ENCODE measurements around the gene RIMS1. TPM values are rescaled to one million over a fixed set of nuclear protein-coding genes. Genes with fewer than 3 reads are reported as not detected.
"Not testable (repeated sequence)": the region's sequence is repeated elsewhere in the genome, so short reads cannot be mapped to it uniquely, and the experiment has no call there.

The RIMS1 gene
- total RNA-seq, 1 donor from 2014 or later: 0.91 TPM

- no peak for DNase-seq
- intact Hi-C loops (cut with DNase I): no loop called here
- no peak for ATAC-seq (ENCODE audit: poor library complexity)
Measured at GRCh38 chr6:71933881-71934280, 47.5 kb downstream of the RIMS1 start.

GRCh38 chr6:71965404-71965803, 79.1 kb downstream of the RIMS1 start:
- DNase-seq (no peak), ATAC-seq (ENCODE audit: poor library complexity) (no peak)
- intact Hi-C loops (cut with DNase I): no loop called here

GRCh38 chr6:71967436-71967835, 81.1 kb downstream of the RIMS1 start:
- DNase-seq (no peak), ATAC-seq (ENCODE audit: poor library complexity) (no peak)
- intact Hi-C loops (cut with DNase I): no loop called here

- ATAC-seq (ENCODE audit: poor library complexity): no peak
- DNase-seq: no peak
- intact Hi-C loops (cut with DNase I): no loop called here
Measured at GRCh38 chr6:71977884-71978283, 91.5 kb downstream of the RIMS1 start.

- DNase-seq (no peak), ATAC-seq (ENCODE audit: poor library complexity) (no peak)
- intact Hi-C loops (cut with DNase I): no loop called here
Measured at GRCh38 chr6:71979911-71980310, 93.6 kb downstream of the RIMS1 start.

GRCh38 chr6:71982389-71982788, 96.0 kb downstream of the RIMS1 start:
- DNase-seq: no peak
- intact Hi-C loops (cut with DNase I): no loop called here
- no peak for ATAC-seq (ENCODE audit: poor library complexity)

- DNase-seq (no peak), ATAC-seq (ENCODE audit: poor library complexity) (no peak)
- intact Hi-C loops (cut with DNase I): no loop called here
Measured at GRCh38 chr6:71983131-71983530, 96.8 kb downstream of the RIMS1 start.

GRCh38 chr6:71994705-71995271, 108.4 kb downstream of the RIMS1 start:
- intact Hi-C loops (cut with DNase I): no loop called here
- ATAC-seq (ENCODE audit: poor library complexity) (no peak), DNase-seq (no peak)

- intact Hi-C loops (cut with DNase I): no loop called here
- ATAC-seq (ENCODE audit: poor library complexity): no peak
- no peak for DNase-seq
Measured at GRCh38 chr6:71997341-71997740, 111.0 kb downstream of the RIMS1 start.

GRCh38 chr6:72002415-72002814, 116.1 kb downstream of the RIMS1 start:
- no peak for DNase-seq
- ATAC-seq (ENCODE audit: poor library complexity): no peak
- intact Hi-C loops (cut with DNase I): no loop called here

- DNase-seq; ATAC-seq (ENCODE audit: poor library complexity); intact Hi-C loops (cut with DNase I): not testable (repeated sequence)
Measured at GRCh38 chr6:72006591-72006990, 120.2 kb downstream of the RIMS1 start.

GRCh38 chr6:72022830-72023229, 136.5 kb downstream of the RIMS1 start:
- intact Hi-C loops (cut with DNase I): no loop called here
- ATAC-seq (ENCODE audit: poor library complexity): no peak
- DNase-seq: no peak

- DNase-seq: no peak
- ATAC-seq (ENCODE audit: poor library complexity): no peak
- intact Hi-C loops (cut with DNase I): no loop called here
Measured at GRCh38 chr6:72031471-72031870, 145.1 kb downstream of the RIMS1 start.

- ATAC-seq (ENCODE audit: poor library complexity) (no peak), DNase-seq (no peak)
- intact Hi-C loops (cut with DNase I): no loop called here
Measured at GRCh38 chr6:72032086-72032485, 145.7 kb downstream of the RIMS1 start.

GRCh38 chr6:72035486-72035885, 149.1 kb downstream of the RIMS1 start:
- intact Hi-C loops (cut with DNase I): no loop called here
- no peak for ATAC-seq (ENCODE audit: poor library complexity)
- DNase-seq: no peak

- intact Hi-C loops (cut with DNase I): no loop called here
- DNase-seq (no peak), ATAC-seq (ENCODE audit: poor library complexity) (no peak)
Measured at GRCh38 chr6:72035966-72036365, 149.6 kb downstream of the RIMS1 start.

- DNase-seq (no peak), ATAC-seq (ENCODE audit: poor library complexity) (no peak)
- intact Hi-C loops (cut with DNase I): no loop called here
Measured at GRCh38 chr6:72037006-72037405, 150.7 kb downstream of the RIMS1 start.

GRCh38 chr6:72040111-72040510, 153.8 kb downstream of the RIMS1 start:
- intact Hi-C loops (cut with DNase I): no loop called here
- DNase-seq: no peak
- ATAC-seq (ENCODE audit: poor library complexity): no peak

- no peak for ATAC-seq (ENCODE audit: poor library complexity)
- intact Hi-C loops (cut with DNase I): no loop called here
- no peak for DNase-seq
Measured at GRCh38 chr6:72042088-72042487, 155.7 kb downstream of the RIMS1 start.

- intact Hi-C loops (cut with DNase I): no loop called here
- ATAC-seq (ENCODE audit: poor library complexity) (no peak), DNase-seq (no peak)
Measured at GRCh38 chr6:72048080-72048479, 161.7 kb downstream of the RIMS1 start.

GRCh38 chr6:72049376-72049775, 163.0 kb downstream of the RIMS1 start:
- DNase-seq: no peak
- intact Hi-C loops (cut with DNase I): no loop called here
- ATAC-seq (ENCODE audit: poor library complexity): no peak
